CD1c-positive myeloid dendritic cell (primary cell): ENCODE measurements around the gene ARHGEF35.
A peak's percentile ranks its signal among the peaks of the same experiment; 100 is the strongest.
"Not testable (repeated sequence)": the region's sequence is repeated elsewhere in the genome, so short reads cannot be mapped to it uniquely, and the experiment has no call there.

ENCODE experiments used
- DNase-seq: peaks from one replicate; pipeline ENCODE4 v3.0.0-alpha.2; 2016; ENCODE audit errors: extremely low spot score

ARHGEF35 gene

DNA sequence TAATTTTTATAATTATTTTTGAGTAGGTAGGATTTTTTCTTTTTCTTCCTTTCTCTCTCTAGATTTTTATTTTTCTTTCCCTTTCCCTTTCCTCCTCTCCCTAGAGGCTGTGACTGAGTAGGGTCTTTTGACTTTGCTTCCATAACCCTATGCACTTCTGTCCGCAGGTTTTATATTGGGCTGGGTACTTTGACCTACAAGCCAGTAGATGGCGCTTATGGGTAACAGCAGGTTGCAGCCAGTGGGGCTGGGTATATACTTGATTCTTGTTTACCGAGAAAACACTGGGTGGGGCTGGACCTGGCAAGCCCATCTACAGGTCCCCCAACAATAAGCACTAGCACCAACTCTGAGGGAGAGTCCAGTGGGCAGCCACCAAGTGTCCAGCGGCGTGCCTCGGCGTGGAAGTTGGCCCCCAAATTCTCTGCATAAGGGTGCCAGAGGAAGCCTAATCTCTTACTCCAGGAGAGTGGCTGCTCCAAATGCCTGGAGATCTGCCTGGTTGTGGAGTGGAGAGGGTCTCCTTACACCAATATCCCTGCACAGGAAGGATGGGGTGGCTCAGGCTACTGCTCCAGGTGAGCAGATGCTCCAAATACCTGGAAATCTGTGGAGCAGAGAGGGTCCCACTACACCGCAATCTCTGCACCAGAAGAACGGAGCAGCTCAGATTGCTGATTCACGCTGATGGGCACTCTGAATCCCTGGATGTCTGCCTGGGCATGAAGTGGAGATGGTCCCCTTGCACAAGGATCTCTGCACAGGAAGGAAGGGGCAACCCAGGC is 17.1 kb downstream of the ARHGEF35 start:
- peak; percentile 38 for DNase-seq

GRCh38 chr7:144174613-144175012 is 21.0 kb downstream of the ARHGEF35 start:
- DNase-seq = no peak

DNA sequence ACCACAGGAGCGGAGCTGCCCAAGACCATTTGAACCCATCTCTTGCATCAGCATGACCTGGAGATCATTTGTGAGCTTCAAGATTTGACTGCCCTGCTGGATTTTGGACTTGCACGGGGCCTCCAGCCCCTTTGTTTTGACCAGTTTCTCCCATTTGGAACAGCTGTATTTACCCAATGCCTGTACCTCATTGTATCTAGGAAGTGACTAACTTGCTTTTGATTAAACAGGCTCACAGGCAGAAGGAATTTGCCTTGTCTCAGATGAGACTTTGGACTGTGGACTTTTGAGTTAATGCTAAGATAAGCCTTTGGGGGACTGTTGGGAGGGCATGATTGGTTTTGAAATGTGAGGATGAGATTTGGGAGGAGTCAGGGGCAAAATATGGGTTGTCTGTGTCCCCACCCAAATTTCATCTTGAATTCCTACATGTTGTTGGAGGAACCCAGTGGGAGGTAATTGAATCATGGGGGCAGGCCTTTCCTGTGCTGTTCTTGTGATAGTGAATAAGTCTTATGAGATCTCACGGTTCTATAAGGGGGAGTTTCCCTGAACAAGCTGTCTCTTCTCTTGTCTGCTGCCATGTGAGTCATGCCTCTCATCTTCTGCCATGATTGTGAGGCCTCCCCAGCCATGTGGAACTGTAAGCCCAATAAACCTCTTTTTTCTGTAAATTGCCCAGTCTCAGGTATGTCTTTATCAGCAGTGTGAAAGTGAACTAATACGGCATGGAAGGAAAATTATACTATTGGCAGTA is 23.9 kb downstream of the ARHGEF35 start:
- not testable (repeated sequence) for DNase-seq

DNA sequence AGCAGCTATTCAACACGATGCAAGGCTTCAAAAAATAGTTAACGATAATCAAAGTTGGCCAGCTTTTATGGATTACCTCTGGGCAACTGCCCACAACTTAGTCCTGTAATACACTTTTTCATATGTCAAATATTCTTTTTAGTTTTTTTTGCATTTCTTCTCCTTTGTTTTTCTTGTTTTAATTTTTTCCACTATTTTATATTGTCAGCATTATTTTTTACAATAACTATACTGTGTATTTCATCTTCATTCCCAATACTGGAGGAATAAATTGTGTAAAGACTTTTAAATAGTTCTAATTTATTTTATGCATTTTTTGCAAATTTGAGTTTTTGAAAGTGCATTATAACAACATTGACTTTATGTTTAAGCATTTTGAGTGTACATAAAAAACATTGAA is 30.8 kb downstream of the ARHGEF35 start:
- no peak for DNase-seq

GRCh38 chr7:144158861-144159260 is 36.8 kb downstream of the ARHGEF35 start:
- DNase-seq = no peak

DNA sequence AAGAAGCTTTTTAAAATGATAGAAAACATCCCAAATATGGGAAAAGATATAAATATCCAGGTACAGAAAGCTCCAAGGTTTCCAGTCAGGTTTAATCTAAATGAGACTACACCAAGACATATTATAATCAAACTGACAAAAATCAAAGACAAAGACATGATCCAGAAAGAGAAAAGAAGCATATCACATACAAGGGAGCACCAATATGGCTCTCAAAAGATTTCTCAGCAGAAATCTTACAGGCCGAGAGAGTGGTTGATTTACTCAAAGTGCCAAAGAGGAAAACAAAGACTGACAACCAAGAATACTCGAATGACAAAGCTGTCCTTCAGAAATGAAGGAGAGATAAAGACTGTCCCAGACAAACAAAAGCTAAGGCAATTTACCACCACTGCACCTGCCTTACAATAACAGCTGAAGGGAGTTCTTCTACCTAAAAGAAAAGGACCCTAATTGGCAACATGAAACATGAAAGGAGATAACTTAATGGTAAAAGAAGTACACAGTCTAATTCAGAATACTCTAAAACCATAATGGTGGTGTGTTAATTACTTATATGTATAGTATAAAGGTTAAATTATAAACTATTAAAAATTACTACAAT is 47.3 kb downstream of the ARHGEF35 start:
- DNase-seq = no peak

- DNase-seq = no peak
These were observed 51.2 kb downstream of the ARHGEF35 start for GRCh38 chr7:144144426-144144825.

DNA sequence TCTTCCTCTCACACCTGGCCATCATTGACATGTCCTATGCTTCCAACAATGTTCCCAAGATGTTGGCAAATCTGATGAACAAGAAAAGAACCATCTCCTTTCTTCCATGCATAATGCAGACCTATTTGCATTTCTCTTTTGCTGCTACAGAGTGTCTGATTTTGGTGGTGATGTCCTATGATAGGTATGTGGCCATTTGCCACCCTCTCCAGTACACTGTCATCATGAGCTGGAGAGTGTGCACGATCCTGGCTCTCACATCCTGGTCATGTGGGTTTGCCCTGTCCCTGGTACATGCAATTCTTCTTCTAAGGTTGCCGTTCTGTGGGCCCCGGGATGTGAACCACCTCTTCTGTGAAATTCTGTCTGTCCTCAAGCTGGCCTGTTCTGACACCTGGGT is 53.4 kb downstream of the ARHGEF35 start:
- no peak for DNase-seq

- DNase-seq = no peak
These were observed 58.1 kb downstream of the ARHGEF35 start for GRCh38 chr7:144137501-144137900.
